DND-41 (cell line): ENCODE measurements around the gene GLOD5.

Experiments used
- EZH2 ChIP-seq: IDR thresholded peaks from 3 replicates; pipeline ENCODE4 v1.6.1; 2012; ENCODE audit warnings: borderline replicate concordance, low read depth, mild to moderate bottlenecking, moderate library complexity, low read length, inconsistent platforms; ENCODE audit not compliant: severe bottlenecking
- TF ChIP-seq, protein P1 (sequence below): IDR thresholded peaks from 2 replicates; pipeline ENCODE4 v1.5.1; 2012; ENCODE audit warnings: borderline replicate concordance, low read length, moderate library complexity, mild to moderate bottlenecking; ENCODE audit not compliant: poor library complexity, severe bottlenecking; ENCODE audit errors: extremely low read depth

DNA sequence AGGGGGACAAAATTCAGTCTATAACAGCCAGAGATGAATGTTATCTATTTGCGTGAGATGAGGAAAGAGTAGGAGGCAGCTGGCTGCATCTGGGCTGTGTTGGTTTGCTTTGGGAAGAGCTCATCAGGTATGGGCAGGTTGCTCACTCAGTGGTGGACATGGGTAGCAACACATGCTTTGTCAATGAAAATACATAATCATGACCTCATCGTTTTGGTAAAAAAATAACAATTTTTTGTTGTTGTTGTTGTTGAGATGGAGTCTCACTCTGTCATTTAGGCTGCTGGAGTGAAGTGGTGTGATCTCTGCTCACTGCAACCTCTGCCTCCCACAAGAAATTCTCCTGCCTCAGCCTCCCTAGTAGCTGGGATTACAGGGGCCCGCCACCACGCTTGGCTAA lies 16.3 kb upstream of the GLOD5 start:
- TF ChIP-seq, protein P1, sequence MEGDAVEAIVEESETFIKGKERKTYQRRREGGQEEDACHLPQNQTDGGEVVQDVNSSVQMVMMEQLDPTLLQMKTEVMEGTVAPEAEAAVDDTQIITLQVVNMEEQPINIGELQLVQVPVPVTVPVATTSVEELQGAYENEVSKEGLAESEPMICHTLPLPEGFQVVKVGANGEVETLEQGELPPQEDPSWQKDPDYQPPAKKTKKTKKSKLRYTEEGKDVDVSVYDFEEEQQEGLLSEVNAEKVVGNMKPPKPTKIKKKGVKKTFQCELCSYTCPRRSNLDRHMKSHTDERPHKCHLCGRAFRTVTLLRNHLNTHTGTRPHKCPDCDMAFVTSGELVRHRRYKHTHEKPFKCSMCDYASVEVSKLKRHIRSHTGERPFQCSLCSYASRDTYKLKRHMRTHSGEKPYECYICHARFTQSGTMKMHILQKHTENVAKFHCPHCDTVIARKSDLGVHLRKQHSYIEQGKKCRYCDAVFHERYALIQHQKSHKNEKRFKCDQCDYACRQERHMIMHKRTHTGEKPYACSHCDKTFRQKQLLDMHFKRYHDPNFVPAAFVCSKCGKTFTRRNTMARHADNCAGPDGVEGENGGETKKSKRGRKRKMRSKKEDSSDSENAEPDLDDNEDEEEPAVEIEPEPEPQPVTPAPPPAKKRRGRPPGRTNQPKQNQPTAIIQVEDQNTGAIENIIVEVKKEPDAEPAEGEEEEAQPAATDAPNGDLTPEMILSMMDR, result no peak
- no peak for TF ChIP-seq EZH2
